A549 treated with dexamethasone at 1 μM for 4 hours (cell line): Measurements from ENCODE around the gene MGAT4B. TPM values are rescaled to one million over a fixed set of nuclear protein-coding genes. Genes with fewer than 3 reads are reported as not detected.

Experiments
- total RNA-seq: library from RNA; stranded (reverse); fragments of 200-300 nt; extraction: Qiagen RNA extraction; gene quantifications from 5 replicates; pipeline ENCODE4 v1.2.3, GENCODE V29; 2022

Gene MGAT4B
- 170 to 190 TPM (median 176 TPM) in 5 replicates for total RNA-seq

GRCh38 chr5:179806250-179807048 lies at the start of gene MGAT4B:
MGAT4B (minus strand) TSS chr5:179806866; CDS start chr5:179806583, 283 bp downstream.

GRCh38 chr5:179820483-179821297 lies 14.0 kb upstream of the MGAT4B start, which contains the start of gene SQSTM1:
SQSTM1 (plus strand) TSS chr5:179820905; CDS start chr5:179820937, 32 bp downstream.

DNA sequence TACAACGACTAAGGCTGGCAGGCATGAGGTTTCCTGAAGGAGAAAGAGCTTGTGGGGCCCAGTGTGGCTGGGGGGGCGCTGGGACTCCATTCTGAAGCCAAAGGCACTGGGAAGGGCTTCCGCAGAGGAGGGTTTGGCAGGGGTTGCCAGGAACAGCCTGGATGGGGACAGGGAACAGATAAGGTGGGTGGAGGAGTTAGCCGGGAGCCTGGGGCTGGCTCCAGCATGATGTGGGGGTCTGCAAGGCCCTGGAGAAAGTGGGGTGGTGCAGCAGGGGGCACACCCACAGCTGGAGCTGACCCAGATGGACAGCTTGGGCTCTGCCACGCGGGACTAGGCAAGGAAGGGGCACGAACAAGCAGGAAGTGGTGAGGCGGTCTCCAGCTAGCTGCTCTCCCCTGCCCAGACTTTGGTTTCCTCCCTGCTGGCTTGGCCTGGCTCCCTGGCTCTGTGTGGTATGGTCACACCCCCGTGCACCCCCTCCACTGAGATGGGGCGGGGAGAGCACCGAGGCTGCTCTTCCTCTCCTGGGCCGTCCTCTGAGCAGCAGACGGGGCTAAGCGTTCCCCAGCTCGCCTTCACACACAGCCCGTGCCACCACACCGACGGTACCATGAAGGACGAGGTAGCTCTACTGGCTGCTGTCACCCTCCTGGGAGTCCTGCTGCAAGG lies 13.1 kb downstream of the MGAT4B start, which contains the start of gene LTC4S:
LTC4S (plus strand) TSS at position 519 of the 672 bp plus-strand sequence; CDS start at position 614, 95 bp downstream.

Other genes starting within 250 kb of the MGAT4B start
- gene HNRNPH1, start 183.2 kb downstream of the MGAT4B start, total RNA-seq: 468 to 530 TPM (median 521 TPM) in 5 replicates
- gene CBY3, start 125.8 kb downstream of the MGAT4B start, total RNA-seq: not detected in 5 replicates
- 343 to 510 TPM (median 446 TPM) in 5 replicates for gene CANX, start 107.9 kb downstream of the MGAT4B start, total RNA-seq
- 14.3 to 20.3 TPM (median 19.5 TPM) in 5 replicates for gene MAML1, start 74.0 kb downstream of the MGAT4B start, total RNA-seq
- 0.18 to 0.27 TPM (median 0.21 TPM) in 4 of 5 replicates, not detected in the other for gene LTC4S, start 12.9 kb downstream of the MGAT4B start, total RNA-seq
- gene SQSTM1, start 14.0 kb upstream of the MGAT4B start, total RNA-seq: 684 to 1,014 TPM (median 753 TPM) in 5 replicates
- 13.8 to 22.5 TPM (median 18.9 TPM) in 5 replicates for gene MRNIP, start 52.0 kb upstream of the MGAT4B start, total RNA-seq
- gene TBC1D9B, start 101.0 kb upstream of the MGAT4B start, total RNA-seq: 48.7 to 76.3 TPM (median 66.5 TPM) in 5 replicates